Endothelial cell of umbilical vein (primary cell): Measurements from ENCODE around the gene NUP43. TPM values are rescaled to one million over a fixed set of nuclear protein-coding genes. Genes with fewer than 3 reads are reported as not detected.

Source experiments
- BruUV-seq: library from RNA; stranded (reverse); fragments of 400-500 nt; replicated peaks from 2 replicates; lab custom pipeline; 2021; lab: Mats Ljungman, UMichigan
- CTCF ChIA-PET: fragments of 300-600, 350-600 bp; sonication (Branson Sonifier 250); formaldehyde crosslinking; loops from one replicate; lab custom pipeline; 2021; ENCODE audit warnings: antibody characterized with exemption, inconsistent platforms; lab: Charles Lee
- POLR2A ChIA-PET: fragments of 300-600, 350-600 bp; sonication (Branson Sonifier 250); formaldehyde crosslinking; loops from one replicate; lab custom pipeline; 2021; ENCODE audit warnings: antibody characterized with exemption, inconsistent platforms; lab: Charles Lee
- DNase-seq: peaks from one replicate; pipeline ENCODE4 v3.0.0-alpha.2; 2011; ENCODE audit warnings: low read depth, low spot score
- FAIRE-seq: peaks from 2 replicates; lab custom pipeline; 2011; peaks lifted over from hg19 to GRCh38; lab: Jason Lieb, UNC
- H2AFZ ChIP-seq: 2 replicates; pipeline ENCODE4 v1.6.0; 2012; ENCODE audit warnings: low read depth, low read length, control low read depth, inconsistent platforms
- H3K27ac ChIP-seq: 2 replicates; pipeline ENCODE4 v1.5.1; 2011; ENCODE audit warnings: low read depth, mild to moderate bottlenecking, control low read depth, low read length, moderate library complexity; ENCODE audit not compliant: insufficient read depth
- H3K27me3 ChIP-seq, 2 experiments: 2 replicates each; pipeline versions ENCODE4 v1.6.0 to v1.6.1; 2011; ENCODE audit warnings: low read length in 2 of 2, mixed read lengths in 1 of 2; ENCODE audit not compliant: control insufficient read depth in 2 of 2, insufficient read depth in 2 of 2
- H3K36me3 ChIP-seq, 2 experiments: 2 replicates in 1 of 2; 3 replicates in 1 of 2; pipeline ENCODE4 v1.5.1; 2011; ENCODE audit warnings: low read length in 2 of 2, mild to moderate bottlenecking in 1 of 2, moderate library complexity in 1 of 2; ENCODE audit not compliant: control insufficient read depth in 2 of 2, insufficient read depth in 2 of 2; ENCODE audit errors: extremely low read depth in 1 of 2
- H3K4me1 ChIP-seq: 3 replicates; pipeline ENCODE4 v1.5.1; 2011; ENCODE audit warnings: mild to moderate bottlenecking, low read length; ENCODE audit not compliant: control insufficient read depth, insufficient read depth; ENCODE audit errors: extremely low read depth
- H3K4me2 ChIP-seq: 2 replicates; pipeline ENCODE4 v1.6.1; 2011; ENCODE audit warnings: low read length, control low read depth, mixed read lengths; ENCODE audit not compliant: insufficient read depth
- H3K4me3 ChIP-seq, 3 experiments: fragments of 200-600 bp in 1 of 3; sonication (generic), shearing (Covaris generic) in 1 of 3; replicated peaks in 1 of 3; 2 replicates each; pipeline ENCODE4 v1.5.1; 2011 to 2016; ENCODE audit warnings: control low read depth in 3 of 3, low read length in 3 of 3, mild to moderate bottlenecking in 2 of 3, inconsistent platforms in 1 of 3, low read depth in 1 of 3, moderate library complexity in 1 of 3; ENCODE audit not compliant: insufficient read depth in 1 of 3
- H3K79me2 ChIP-seq: 2 replicates; pipeline ENCODE4 v1.6.0; 2012; ENCODE audit warnings: low read length, inconsistent platforms; ENCODE audit not compliant: control insufficient read depth, insufficient read depth
- H3K9ac ChIP-seq: replicated peaks from 2 replicates; pipeline ENCODE3; 2011; ENCODE audit warnings: low read length, control low read depth; ENCODE audit not compliant: insufficient read depth; ENCODE audit errors: extremely low read depth
- H3K9me1 ChIP-seq: replicated peaks from 3 replicates; pipeline ENCODE4 v1.6.0; 2011; ENCODE audit warnings: mild to moderate bottlenecking, low read length; ENCODE audit not compliant: control insufficient read depth, insufficient read depth; ENCODE audit errors: extremely low read depth
- H3K9me3 ChIP-seq: replicated peaks from 2 replicates; pipeline ENCODE4 v1.5.1; 2012; ENCODE audit warnings: low read length, inconsistent platforms; ENCODE audit not compliant: control insufficient read depth, insufficient read depth
- H4K20me1 ChIP-seq: replicated peaks from 2 replicates; pipeline ENCODE3; 2011; ENCODE audit warnings: mild to moderate bottlenecking, low read length; ENCODE audit not compliant: control insufficient read depth, insufficient read depth; ENCODE audit errors: extremely low read depth
- EZH2 ChIP-seq: IDR thresholded peaks from 2 replicates; pipeline ENCODE4 v1.6.1; 2012; ENCODE audit warnings: borderline replicate concordance, low read depth, mild to moderate bottlenecking, moderate library complexity, low read length, inconsistent platforms; ENCODE audit not compliant: severe bottlenecking
- FOS ChIP-seq: IDR thresholded peaks from 2 replicates; pipeline ENCODE4 v1.6.1; 2011; ENCODE audit warnings: mild to moderate bottlenecking, low read length, moderate library complexity, borderline replicate concordance; ENCODE audit not compliant: insufficient read depth
- GATA2 ChIP-seq: IDR thresholded peaks from 2 replicates; pipeline ENCODE4 v1.7.0; 2011; ENCODE audit warnings: low read depth, mild to moderate bottlenecking, moderate library complexity, mixed read lengths, low read length; ENCODE audit not compliant: insufficient read length, insufficient read depth
- JUN ChIP-seq: IDR thresholded peaks from 2 replicates; pipeline ENCODE4 v1.6.1; 2011; ENCODE audit warnings: borderline replicate concordance, low read depth; ENCODE audit not compliant: insufficient read length, insufficient read depth
- MYC ChIP-seq: IDR thresholded peaks from one replicate; pipeline ENCODE4 v1.6.1; 2011; ENCODE audit warnings: mild to moderate bottlenecking, low read depth, low read length
- POLR2A ChIP-seq: IDR thresholded peaks from 2 replicates; pipeline ENCODE4 v1.6.1; 2012; ENCODE audit warnings: low read depth, mild to moderate bottlenecking, control low read depth, low read length
- POLR2AphosphoS5 ChIP-seq: IDR thresholded peaks from 2 replicates; pipeline ENCODE4 v1.6.1; 2012; ENCODE audit warnings: low read depth, mild to moderate bottlenecking, control low read depth, low read length, moderate library complexity; ENCODE audit not compliant: insufficient read depth
- dilution Hi-C: fragments of 300-500 bp; cut with MboI; formaldehyde crosslinking; loops from one replicate; pipeline ENCODE4 v1.15.0; 2019; ENCODE audit warnings: low sequenced_read_pairs; ENCODE audit not compliant: extremely low pct_ligation_motif_present
- intact Hi-C: fragments of 100-400 bp; cut with micrococcal nuclease; formaldehyde crosslinking; loops from one replicate; pipeline ENCODE4 v1.10.0; 2022
- polyA plus RNA-seq, 4 experiments: library from polyadenylated mRNA; depleted of rRNA in 3 of 4; stranded (reverse) in 3 of 4; unstranded in 1 of 4; fragments of >200 nt; gene quantifications; 2 replicates each; pipeline versions ENCODE4 v1.2.1 to v1.2.3, GENCODE V29; 2011 to 2012; ENCODE audit warnings: missing spikeins in 1 of 4
- total RNA-seq: library from RNA; stranded (reverse); gene quantifications from 2 replicates; pipeline ENCODE4 v1.2.3, GENCODE V29; 2021
- TF ChIP-seq, protein P1 (sequence below), 2 donors: IDR thresholded peaks; 1 replicate in 1 of 2; 2 replicates in 1 of 2; pipeline ENCODE4 v1.5.1; 2011; ENCODE audit warnings: low read length in 2 of 2, mild to moderate bottlenecking in 2 of 2, moderate library complexity in 2 of 2, control low read depth in 1 of 2, inconsistent platforms in 1 of 2, low read depth in 1 of 2; ENCODE audit not compliant: insufficient read depth in 1 of 2; ENCODE audit errors: extremely low read depth in 1 of 2
- TF ChIP-seq, protein P2 (sequence below): IDR thresholded peaks from 2 replicates; pipeline ENCODE4 v1.6.1; 2011; ENCODE audit not compliant: insufficient read depth, insufficient read length

The NUP43 gene
- total and polyA plus RNA-seq, 2 donors (not counting 3 experiments of a cell fraction or from before 2014, with no cell fraction given) = 14.9 to 49.0 TPM

DNA sequence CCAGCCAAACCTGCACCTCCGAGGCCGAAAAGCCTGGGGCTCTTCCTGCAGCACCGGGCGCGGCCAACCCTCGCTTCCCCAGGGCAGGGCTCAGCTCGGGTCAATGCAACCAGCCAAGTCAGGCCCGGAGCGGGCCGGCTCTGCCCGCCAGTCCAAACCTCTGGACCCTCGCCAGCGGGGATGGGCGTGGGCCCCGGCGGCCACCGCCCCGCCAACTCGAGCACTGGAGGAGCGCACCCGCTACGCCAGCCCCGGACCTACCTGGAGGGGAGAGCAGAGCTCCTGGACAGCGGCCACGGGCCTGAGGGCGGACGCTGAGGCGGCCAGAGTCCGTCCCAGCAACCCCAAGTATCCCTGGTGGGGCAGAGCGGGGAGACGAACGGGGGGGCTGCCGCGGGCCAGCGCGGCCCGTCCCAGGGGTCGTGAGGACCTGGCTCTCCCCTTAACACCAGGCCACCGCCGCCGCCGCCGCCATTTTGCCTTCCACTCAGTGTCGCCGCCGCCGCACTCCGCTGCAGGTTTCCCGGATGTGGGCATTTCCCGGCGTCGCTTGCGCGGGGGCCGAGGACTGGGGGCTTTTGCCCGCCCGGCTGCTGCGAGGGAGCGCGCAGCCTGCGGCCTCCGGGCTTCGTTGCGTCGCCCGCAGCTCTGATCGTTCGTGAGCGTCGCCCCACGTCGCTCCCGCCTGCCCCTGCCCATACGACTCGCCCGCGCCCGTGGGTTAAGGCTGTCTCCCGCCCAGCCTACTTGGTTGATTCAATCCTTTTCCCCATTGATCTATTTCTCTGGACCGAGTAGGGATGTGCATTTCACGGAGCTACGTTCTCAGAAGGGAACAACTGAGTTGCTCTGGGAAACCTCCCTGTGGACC is 28.5 kb downstream of the NUP43 start, which contains the start of gene LATS1:
Gene LATS1 (minus strand): TSS at position 514 of the 871 bp plus-strand sequence. CDS start 15,975 bp downstream, outside the sequence.
- ChIA-PET POLR2A (no interaction called here), CTCF (interaction anchor here (0.8 to 2.2 kb wide), 4 partner anchors 13 to 152 kb away, joined by 3 to 12 read pairs (median 7); partner anchors contain the start of genes GINM1 and NUP43)
- TF ChIP-seq POLR2A (peak; percentile 98), MYC (no peak), POLR2AphosphoS5 (peak; percentile 91)
- peak within 1 kb of the TSS; percentile 97 for H3K9ac ChIP-seq
- peak within 1 kb of the TSS; percentile 97 for H3K4me2 ChIP-seq
- no peaks in the 10 kb centered on the region for H3K9me3 ChIP-seq
- FAIRE-seq (no peak), DNase-seq (peak; percentile 84)
- H3K4me3 ChIP-seq = peak within 1 kb of the TSS; percentile 65 to 98 (median 96)
- no TSS peak for BruUV-seq
- H3K9me1 ChIP-seq = no peaks in the 10 kb centered on the region
- no peaks in the 10 kb centered on the region for H3K27me3 ChIP-seq
- no peaks in the 10 kb centered on the region for H4K20me1 ChIP-seq
- no peaks in the 10 kb centered on the region for H3K36me3 ChIP-seq
- intact Hi-C loops = loop anchor here (1.0 to 5.0 kb wide), 4 partner anchors 28 to 172 kb away; partner anchors contain the start of genes GINM1, NUP43 and PPIL4
- peaks cover 48% of the 10 kb centered on the region for H3K79me2 ChIP-seq
- dilution Hi-C loops = no loop called here
- H2AFZ ChIP-seq = peak within 1 kb of the TSS; percentile 73
- peaks cover 16% of the 10 kb centered on the region for H3K4me1 ChIP-seq
- H3K27ac ChIP-seq = peak within 1 kb of the TSS; percentile 81

DNA sequence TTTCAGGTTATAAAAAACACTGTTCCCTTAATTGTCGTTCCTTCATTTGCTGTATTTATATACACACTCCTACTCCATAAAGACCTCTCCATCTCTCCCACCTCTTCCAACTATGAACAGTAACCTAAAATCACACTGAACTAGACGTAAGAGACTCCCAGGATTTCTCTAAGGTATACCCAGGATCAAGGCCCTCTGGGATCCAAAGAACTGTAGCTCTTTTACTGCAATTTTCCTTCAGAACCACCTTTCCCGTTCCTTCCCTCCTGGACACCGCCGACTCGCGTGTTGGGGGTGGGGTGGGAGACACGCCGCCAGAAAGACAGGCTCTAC is 29.1 kb downstream of the NUP43 start:
- ChIA-PET POLR2A (no interaction called here), CTCF (interaction anchor here (1.6 to 2.2 kb wide), 3 partner anchors 12 to 30 kb away, joined by 4 to 12 read pairs (median 10); partner anchors contain the start of gene NUP43)
- intact Hi-C loops (loop anchor here (5.0 kb wide), 1 partner anchor 150 kb away; the partner anchor contains the start of gene GINM1), dilution Hi-C loops (no loop called here)
- Histone ChIP-seq H3K36me3 (no peaks in the 10 kb centered on the region), H3K79me2 (peaks cover 54% of the 10 kb centered on the region), H3K4me2 (peak overlapping the region; percentile 97), H3K27ac (peak overlapping the region; percentile 81), H4K20me1 (no peaks in the 10 kb centered on the region), H3K4me1 (peaks cover 16% of the 10 kb centered on the region), H2AFZ (peak overlapping the region; percentile 73), H3K4me3 (peak overlapping the region; percentile 65 to 98 (median 96)), H3K9ac (peak overlapping the region; percentile 97), H3K27me3 (no peaks in the 10 kb centered on the region), H3K9me1 (no peaks in the 10 kb centered on the region), H3K9me3 (no peaks in the 10 kb centered on the region)
- DNase-seq (no peak), FAIRE-seq (no peak)
- TF ChIP-seq EZH2 (no peak), POLR2A (no peak), MYC (no peak), JUN (no peak), GATA2 (no peak), FOS (no peak), POLR2AphosphoS5 (no peak)
- TF ChIP-seq, protein P1, sequence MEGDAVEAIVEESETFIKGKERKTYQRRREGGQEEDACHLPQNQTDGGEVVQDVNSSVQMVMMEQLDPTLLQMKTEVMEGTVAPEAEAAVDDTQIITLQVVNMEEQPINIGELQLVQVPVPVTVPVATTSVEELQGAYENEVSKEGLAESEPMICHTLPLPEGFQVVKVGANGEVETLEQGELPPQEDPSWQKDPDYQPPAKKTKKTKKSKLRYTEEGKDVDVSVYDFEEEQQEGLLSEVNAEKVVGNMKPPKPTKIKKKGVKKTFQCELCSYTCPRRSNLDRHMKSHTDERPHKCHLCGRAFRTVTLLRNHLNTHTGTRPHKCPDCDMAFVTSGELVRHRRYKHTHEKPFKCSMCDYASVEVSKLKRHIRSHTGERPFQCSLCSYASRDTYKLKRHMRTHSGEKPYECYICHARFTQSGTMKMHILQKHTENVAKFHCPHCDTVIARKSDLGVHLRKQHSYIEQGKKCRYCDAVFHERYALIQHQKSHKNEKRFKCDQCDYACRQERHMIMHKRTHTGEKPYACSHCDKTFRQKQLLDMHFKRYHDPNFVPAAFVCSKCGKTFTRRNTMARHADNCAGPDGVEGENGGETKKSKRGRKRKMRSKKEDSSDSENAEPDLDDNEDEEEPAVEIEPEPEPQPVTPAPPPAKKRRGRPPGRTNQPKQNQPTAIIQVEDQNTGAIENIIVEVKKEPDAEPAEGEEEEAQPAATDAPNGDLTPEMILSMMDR (IDR thresholded peaks at IDR 0.05; ENCODE audit: extremely low read depth in 1 of 2, insufficient read depth in 1 of 2, low read depth in 1 of 2, low read length in 2 of 2) = no peak
- TF ChIP-seq, protein P2, sequence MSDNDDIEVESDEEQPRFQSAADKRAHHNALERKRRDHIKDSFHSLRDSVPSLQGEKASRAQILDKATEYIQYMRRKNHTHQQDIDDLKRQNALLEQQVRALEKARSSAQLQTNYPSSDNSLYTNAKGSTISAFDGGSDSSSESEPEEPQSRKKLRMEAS = no peak
- BruUV-seq = no TSS peak
